HEK293 (cell line): ENCODE results near the gene GZMB.

Experiments
- CTCF ChIP-seq: fragments of 450-650 bp; formaldehyde crosslinking; IDR thresholded peaks from 2 replicates; pipeline ENCODE4 v1.5.1; 2016; ENCODE audit warnings: missing biosample characterization, missing genetic modification characterization
- ZFP41 ChIP-seq: fragments of 450-650 bp; formaldehyde crosslinking; IDR thresholded peaks from 2 replicates; pipeline ENCODE4 v1.5.1; 2016; ENCODE audit warnings: missing biosample characterization, missing genetic modification characterization, borderline replicate concordance
- ZNF747 ChIP-seq: fragments of 450-650 bp; formaldehyde crosslinking; IDR thresholded peaks from 2 replicates; pipeline ENCODE4 v1.5.1; 2016; ENCODE audit warnings: missing biosample characterization, missing genetic modification characterization
- ZNF792 ChIP-seq: fragments of 450-650 bp; formaldehyde crosslinking; IDR thresholded peaks from 2 replicates; pipeline ENCODE4 v1.5.1; 2016; ENCODE audit warnings: missing biosample characterization, missing genetic modification characterization

- TF ChIP-seq ZNF792 (tag by site-specific recombination), result no peak
- no peak for TF ChIP-seq CTCF (tag by site-specific recombination)
- no peak for TF ChIP-seq ZFP41 (tag by site-specific recombination)
- no peak for TF ChIP-seq ZNF747
Measured at GRCh38 chr14:24634158-24634557, at the start of gene GZMB.
